HG03045 (cell line): Measurements from ENCODE around the gene PRR13.
"Not testable (repeated sequence)": the region's sequence is repeated elsewhere in the genome, so short reads cannot be mapped to it uniquely, and the experiment has no call there.

Experiments used
- ATAC-seq: cut with Tn5 transposase; IDR thresholded peaks from one replicate; pipeline ENCODE4 v1.9.1; 2021; ENCODE audit warnings: mild to moderate bottlenecking, moderate library complexity; ENCODE audit not compliant: unreplicated experiment

PRR13 gene

DNA sequence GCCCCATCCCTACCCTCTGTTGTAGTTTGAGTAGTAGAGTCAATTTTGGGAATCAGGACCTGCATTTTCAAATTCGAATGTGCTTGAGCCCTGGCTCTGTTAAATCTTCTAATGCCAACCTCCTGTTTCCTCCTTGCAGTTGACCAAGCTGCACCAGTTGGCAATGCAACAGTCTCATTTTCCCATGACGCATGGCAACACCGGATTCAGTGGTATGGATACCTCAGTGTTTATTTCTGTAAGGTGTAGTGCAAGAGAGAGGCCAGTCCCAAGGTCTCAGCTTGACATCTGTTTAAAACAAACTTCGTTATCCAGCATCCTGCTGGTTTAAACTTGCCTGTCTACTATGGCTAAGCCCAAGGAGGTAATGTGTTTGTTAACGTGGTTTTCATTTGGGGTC lies 25.5 kb downstream of the PRR13 start:
- no peak for ATAC-seq

DNA sequence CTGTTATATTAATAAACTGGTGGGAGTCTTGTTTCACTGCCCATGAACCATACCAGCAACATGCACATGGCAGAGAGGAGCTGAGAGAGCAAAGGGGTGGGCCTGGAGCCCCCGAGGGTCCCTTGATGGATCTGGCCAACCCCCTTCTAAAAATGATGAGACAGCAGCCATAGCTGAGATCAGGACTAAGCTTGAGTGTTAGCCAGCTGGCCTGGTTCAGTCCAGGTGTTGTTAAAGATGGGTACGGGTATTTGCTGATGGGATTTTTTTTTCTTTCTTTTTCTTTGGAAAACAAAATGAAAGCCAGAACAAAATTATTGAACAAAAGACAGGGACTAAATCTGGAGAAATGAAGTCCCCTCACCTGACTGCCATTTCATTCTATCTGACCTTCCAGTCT lies 26.3 kb downstream of the PRR13 start:
- no peak for ATAC-seq

DNA sequence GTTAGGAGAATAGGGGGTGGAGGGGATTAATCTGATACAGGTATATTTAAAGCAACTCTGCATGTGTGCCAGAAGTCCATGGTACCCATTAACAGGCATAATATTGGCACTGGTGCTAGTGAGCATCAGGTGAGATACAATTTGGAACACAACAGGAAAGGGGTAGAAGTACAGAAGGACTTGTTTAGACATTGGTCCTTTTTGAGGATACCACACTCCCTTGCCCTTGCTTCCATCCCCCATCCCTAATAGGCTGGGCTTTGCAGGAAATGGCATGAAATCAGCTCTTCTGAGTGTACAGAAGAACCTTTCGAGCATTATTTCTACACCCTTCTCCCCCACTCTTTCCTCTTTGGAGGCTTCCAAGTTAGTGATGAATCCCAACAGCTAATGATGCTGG lies 26.7 kb downstream of the PRR13 start:
- ATAC-seq, result no peak

DNA sequence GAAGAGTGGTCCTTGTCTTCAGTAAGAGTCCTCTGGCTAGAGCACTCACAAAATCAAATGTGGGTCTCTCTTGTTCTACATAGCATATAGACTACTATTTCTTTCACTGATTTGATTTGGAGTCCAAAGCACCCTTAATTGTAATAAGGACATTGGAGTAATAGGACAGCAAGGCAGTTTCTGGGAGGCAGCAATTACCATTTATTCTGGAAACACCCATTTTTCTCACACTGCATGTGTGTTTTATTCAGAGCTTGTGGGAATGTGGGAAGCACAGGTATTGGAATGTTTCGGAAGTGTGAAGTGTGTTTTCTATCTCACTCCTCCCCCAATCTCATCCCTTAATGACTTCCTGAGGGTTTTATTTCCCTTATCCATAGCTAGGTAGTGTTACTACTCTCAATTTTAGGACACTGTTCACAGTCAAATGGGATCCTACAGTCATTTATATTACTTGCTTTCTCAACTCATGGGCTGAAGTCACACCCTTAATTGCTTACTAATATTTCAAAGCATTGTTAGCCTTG lies 30.6 kb downstream of the PRR13 start:
- no peak for ATAC-seq

DNA sequence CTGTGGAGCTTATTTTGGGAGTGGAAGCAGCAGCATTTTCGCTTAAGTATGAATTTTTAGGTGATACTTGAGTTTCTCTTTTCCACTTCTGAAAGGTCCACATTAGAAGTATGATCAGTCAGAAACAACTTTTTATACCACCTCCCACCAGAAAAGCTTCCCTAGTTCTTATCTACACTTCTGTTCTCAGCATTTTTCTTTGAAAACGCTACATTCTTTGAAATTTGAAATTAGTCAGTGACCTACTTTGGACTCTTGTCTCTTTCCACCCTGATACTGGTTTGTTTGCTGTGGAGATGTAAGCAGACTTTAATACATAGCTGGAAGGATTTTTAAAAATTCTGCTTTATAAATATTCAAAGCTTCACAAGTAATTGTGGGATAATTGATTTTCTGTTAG lies 32.5 kb downstream of the PRR13 start:
- no peak for ATAC-seq

DNA sequence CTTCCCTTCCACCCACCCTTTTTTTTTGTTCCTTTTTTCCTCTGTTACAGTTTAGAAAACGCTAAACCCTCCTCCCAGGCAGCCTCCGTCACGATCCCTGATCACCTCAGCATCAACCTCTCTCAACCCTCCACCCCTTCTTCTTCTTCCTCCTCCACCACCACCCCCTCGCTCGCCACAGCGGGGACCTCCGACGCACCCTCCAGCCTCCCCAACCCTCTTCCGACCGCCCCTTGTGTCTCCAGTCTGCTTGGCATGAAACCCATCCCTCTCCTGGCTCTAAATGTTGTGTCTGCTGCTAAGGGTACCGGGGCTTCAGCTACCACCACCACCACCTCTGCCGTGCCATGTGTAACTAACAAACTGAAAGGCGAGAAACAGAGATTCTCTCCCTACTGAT lies 33.3 kb downstream of the PRR13 start:
- no peak for ATAC-seq

DNA sequence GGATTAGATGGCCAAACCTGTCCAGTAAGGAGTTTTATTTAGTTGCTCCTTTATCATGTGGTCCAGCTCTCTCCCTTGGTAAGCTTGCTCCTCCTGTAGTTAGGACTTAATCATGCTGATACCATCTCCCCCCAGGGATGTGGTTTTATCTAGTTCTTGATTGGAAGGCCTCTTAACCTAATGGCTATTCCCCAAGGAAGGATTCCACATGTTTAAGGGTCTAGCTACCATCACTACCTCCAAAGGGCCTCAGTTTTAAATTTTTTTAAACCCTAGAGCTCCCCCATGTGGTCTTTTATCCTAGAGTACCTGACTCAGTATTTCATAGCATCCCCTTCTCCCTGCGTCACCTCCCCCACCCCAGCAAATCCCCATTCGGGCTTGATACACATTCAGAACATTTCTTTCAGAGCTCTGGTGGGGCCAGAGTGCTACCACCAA lies 35.3 kb downstream of the PRR13 start:
- no peak for ATAC-seq

DNA sequence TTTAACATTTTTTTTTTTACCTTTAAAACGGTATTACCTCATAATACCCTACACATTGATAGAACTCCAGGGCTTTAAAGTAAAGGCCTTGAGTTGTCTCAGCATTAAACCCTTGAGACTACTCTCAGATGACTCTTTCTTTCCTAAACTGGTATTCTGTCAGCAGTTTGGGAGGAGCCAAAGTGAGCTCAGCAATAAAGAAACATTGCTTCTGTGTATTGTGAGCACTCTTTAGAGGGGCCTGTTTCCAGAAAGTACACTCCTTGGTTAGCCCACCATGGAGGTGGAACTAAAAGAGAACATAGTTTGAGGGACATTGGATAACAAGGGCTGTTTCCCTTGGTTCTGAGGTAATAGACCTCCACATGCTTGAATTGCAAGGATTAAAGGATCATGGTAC lies 37.3 kb downstream of the PRR13 start:
- no peak for ATAC-seq

DNA sequence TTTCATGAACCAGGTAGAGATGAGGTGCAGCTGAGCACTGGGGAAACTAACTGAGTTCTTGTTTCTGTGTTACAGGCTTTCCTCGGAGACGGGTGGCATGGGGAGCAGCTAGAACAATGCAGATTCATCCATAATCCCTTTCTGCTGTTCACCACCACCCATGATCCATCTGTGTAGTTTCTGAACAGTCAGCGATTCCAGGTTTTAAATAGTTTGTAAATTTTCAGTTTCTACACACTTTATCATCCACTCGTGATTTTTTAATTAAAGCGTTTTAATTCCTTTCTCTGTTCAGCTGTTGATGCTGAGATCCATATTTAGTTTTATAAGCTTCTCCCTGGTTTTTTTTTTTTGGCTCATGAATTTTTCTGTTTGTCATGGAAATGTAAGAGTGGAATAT lies 37.8 kb downstream of the PRR13 start:
- no peak for ATAC-seq

DNA sequence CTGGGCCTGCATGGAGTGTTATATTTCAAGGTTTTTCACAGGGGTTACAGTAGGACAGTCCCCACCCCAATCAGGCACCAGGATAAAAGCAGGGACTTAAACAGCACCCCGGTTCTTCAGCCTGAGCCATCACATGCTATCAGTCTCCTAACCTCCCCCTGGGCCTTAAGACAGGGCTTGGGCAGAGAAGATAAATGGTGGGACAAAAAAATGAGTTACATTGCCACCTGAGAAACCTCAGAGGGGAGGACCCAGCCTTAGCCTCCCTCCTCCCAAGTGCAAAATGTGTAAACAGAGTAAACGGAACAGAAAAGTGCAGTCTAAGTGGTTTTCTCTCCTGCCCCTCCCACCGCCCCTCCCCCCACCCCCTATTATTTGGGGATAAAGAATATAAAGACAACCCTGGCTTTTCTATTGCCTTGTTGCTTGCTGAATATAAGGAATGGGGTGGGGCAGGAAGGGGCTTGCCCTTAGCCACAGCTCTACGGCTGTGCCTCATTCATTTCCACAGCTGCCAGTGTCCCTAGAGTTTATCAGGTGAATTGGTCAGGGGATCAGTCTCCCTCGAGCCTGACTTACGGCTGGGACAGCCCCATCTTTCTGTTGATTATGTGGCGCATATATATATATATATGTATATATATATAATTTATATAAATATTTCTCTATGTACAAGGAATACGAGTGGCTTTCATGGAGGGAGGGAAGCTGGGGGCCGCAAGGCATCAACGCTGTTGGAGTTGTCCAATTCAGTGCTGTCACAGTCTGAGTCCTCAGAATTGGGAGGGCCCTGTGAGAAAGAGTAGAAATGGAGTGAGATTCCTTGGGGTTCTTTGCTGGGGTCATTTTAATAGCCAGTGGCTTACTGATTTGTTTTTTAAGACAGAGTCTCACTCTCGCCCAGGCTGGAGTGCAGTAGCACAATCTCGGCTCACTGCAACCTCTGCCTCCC lies 39.2 kb downstream of the PRR13 start:
- ATAC-seq, result no peak

DNA sequence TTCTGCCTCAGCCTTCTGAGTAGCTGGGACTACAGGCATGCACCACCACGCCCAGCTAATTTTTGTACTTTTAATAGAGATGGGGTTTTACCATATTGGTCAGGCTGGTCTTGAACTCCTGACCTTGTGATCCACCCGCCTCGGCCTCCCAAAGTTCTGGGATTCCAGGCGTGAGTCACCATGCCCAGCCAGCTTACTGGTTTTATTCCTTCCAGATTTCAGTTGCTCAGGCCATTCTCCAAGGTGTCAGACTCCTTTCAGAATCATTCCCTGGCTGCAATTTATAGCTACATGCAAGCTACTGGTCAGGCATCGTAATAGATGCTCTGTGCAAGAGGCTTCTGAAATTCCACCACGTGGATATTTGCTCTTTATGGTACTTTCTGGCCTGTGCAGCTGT lies 39.9 kb downstream of the PRR13 start:
- ATAC-seq, result not testable (repeated sequence)

DNA sequence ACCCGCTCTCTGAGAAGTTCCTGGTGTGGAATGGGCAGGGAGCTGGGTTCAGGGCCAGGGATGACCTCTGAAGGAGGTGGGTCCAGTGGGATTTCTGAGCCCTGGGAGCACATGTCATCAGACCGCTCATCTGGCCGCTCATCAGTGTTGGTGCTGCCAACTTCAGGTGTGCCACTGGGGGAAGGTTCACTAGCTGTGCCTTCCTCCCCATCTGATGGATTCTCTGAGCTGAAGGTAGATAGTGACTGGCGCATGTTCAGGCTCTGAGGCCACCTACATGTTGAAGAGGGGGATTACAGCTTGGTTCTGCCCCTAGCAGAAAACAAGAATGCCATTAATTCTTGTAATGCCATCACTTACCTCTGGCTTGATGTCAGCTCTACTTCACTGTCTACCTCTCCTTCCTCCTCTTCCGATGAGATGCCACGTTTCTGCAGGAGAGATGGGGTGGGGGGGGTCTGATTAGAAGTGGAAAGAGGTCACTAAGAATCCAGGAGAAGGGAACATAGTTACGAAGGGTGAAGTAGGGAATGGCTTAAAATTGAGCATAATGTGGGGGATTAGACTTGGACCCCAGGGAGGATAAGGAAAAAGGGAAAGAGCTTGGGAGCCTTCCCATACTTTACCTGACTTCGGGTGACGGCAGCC lies 40.5 kb downstream of the PRR13 start:
- no peak for ATAC-seq

DNA sequence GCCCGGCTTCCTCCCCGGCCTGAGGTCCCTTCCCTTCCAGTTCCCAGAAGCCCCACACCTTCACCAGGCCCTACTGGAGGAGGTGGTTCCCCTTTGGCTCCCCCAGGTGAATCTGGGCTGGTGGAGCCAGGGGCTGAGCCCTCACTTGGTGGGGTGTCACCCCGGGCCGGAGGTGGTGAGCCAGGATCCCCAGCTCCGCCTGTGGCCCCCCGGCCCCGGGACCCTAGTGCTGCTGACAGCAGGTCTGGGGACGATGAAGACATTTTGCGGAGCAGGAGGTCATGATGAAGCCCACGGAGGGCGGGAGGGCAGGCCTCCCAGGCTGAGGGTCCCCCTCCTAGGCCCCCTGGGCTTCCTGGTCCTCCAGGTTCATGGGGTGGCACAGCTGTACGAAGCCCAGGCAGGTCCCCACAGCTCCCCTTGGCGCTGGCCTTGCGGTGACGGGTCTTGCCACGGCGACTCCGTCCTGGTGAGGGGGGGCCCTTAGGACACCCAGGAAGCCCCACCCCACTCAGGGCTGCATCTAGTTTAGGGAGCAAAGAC lies 41.2 kb downstream of the PRR13 start:
- ATAC-seq, result no peak

DNA sequence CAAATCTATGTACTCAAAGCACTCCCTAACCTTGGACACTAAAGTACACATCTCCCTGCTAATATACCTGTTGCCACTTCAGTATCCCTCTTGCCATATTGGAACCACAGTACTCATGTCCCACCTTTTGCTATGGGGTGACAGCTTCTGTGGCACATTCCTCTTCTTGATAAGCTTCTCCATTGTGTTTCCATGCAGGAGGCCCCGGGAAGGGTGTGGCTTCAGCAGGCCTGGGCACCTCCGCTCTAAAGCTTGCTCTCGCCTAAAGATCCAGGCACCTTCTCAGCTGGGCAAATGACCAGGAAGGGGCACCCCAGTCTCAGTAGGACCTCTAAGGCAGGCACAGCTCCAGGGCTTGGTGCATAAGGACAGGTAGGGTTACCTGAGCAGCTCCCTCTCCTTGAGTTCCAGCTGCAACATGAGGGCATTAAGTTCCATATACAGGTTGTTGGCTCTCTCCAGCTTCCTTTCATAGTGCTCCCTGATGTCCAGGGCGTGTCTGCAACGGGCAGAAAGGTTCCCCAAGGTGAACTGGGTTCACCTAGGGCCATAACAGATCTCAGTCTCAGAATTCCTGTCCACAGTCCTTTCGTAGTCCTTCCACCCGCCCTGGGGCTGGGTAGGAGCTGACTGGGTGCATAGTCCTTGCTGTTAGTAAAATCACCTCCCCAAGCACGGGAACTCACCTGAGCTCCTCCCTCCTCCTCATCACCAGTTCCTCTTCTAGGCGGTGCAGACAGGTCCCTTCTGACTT lies 41.9 kb downstream of the PRR13 start:
- no peak for ATAC-seq

DNA sequence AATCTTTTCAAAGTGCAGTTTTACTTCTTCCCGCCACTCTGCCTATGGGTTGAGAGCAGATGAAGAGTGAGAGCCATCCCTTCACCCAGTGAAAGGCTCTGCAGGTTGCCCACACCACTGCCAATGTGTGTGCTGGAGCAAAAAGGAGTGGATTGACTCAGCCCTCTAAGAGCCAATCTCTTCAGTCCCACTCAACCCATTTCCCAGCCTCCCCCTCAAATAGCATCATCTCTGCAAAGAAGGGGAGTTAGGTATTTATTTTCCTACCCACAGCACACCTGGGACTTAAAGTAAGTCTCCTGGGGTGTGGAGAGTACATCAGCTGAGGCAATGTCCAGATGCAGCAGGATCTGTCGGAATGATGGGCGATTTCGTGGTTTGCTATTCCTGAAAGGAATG lies 42.4 kb downstream of the PRR13 start:
- ATAC-seq, result no peak

DNA sequence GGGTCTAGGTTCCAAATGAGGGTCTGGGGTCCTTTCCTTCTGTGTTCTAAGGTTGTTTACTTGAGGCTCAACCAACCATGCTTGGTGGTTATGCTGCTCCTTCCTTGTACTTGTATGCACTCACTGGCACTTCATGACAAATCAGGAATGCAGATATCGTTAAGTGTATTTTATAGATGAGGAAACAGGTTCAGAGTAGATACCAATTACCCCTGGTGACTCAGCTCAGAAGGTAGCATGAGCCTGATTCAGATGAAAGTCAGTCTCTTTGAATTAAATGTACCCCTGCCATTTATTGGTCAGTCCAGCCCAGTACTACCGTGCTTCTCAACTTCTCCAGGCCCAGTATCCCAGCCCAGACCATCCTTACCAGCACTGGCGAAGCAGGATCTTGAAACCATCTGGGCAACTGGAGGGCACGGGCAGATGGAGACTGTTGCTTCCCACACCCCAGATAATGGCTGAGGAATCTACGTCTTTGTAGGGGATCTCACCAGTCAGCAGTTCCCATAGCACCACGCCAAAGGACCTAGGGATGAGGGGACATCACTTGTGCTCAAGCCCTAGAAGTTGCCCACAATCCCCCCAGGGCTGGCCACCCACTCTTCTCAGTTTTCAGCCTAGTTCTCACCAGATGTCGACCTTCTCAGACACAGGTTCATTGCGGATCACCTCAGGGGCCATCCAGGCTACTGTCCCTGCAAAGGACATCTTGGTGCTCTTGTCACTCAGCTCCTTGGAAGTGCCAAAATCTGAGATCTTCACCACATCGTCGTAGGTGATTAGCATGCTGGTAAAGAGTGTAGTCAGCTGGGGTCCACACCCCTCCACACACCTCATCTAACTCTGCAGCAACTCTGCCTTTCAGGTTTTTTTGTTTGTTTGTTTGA lies 43.4 kb downstream of the PRR13 start:
- ATAC-seq, result no peak

DNA sequence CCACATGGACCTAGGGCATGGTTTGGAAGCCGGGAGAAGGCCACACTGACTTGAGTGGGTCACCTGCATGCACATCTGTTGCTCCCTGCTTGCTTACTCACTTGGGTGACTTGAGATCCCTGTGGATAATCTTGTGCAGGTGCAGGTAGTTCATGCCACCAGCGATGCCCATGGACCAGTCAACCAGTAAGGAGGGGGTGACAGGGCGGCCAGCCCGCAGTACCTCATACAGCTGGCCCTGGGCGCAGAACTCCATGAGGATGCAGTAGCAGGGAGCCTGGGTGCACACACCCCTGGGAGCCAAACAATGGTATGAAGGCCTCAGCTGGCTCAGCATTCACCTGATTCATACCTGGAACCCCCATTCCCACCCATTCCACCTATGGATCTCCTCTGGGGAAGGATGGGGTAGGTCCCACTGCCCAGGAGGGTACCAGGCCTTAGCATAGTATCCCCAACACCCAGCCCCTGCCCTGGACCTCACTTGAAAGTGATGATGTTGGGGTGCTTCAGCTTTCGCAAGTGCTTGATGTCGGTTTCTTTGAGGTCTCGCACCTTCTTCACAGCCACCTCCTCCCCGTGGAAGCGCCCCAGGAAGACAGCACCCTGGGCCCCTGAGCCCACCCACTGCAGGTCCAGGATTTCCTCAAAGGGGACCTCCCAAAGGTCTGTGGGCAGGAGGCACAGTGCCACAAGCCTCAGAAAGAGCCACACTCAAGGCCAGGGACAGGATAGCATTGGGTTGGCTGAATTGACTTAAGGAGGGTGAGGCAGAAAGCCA lies 44.6 kb downstream of the PRR13 start:
- ATAC-seq, result no peak

DNA sequence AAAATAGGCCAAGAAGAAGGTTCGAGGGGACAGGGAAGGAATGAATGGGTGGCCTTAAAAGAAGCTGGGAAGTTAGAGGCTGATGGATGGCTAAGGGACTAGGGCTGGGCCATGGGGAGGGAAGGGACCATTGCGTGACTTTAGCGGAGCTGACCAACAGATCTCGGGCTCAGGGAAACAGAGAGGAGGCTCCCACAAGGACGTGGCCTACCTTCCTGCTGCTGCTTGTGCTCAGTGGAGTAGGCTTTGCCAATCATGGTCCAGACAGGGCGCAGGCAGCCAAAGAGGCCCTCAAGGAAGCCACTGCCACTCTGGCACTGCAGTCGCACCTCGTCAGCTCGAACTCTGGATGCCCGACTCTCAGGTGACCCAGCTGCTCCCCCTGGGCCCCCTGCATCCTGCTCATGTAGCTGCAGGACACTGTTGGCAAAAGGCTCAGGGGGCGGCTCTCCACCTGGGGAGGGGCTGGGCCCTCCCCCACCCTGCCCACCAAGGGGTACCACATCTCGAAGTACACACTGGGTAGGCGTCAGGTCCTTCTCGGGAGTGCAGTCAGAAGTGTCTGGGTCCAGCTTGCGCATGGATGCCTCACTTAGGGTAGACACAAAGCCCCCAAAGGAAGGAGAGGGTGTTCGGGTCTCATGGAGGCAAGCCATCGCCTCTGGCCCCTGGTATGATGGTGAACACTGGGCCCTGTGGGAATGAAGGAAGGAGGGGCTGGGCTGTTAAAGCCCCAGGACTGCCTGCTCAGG lies 45.4 kb downstream of the PRR13 start:
- ATAC-seq, result no peak
